HG03575 (cell line): Measurements from ENCODE around the gene NCKIPSD.

Experiments used
- ATAC-seq: cut with Tn5 transposase; IDR thresholded peaks from one replicate; pipeline ENCODE4 v1.9.1; 2021; ENCODE audit not compliant: unreplicated experiment, insufficient number of reproducible peaks, low FRiP score; ENCODE audit errors: extremely low read depth

The NCKIPSD gene

GRCh38 chr3:48655606-48656005 is 30.1 kb downstream of the NCKIPSD start:
- no peak for ATAC-seq

- no peak for ATAC-seq
Observed at GRCh38 chr3:48655063-48655462, 30.7 kb downstream of the NCKIPSD start.

GRCh38 chr3:48652923-48653715 is 32.6 kb downstream of the NCKIPSD start:
- ATAC-seq, result no peak

- no peak for ATAC-seq
Observed at GRCh38 chr3:48651771-48652170, 33.9 kb downstream of the NCKIPSD start.

GRCh38 chr3:48650723-48651122 is 35.0 kb downstream of the NCKIPSD start:
- ATAC-seq, result no peak

GRCh38 chr3:48648188-48648850 is 37.4 kb downstream of the NCKIPSD start:
- no peak for ATAC-seq

- ATAC-seq, result no peak
Observed at GRCh38 chr3:48647714-48648113, 38.0 kb downstream of the NCKIPSD start.

GRCh38 chr3:48644898-48645760 is 40.6 kb downstream of the NCKIPSD start:
- ATAC-seq, result no peak

GRCh38 chr3:48642605-48643004 is 43.1 kb downstream of the NCKIPSD start:
- no peak for ATAC-seq

GRCh38 chr3:48641396-48641795 is 44.3 kb downstream of the NCKIPSD start:
- ATAC-seq, result no peak

GRCh38 chr3:48639944-48640606 is 45.6 kb downstream of the NCKIPSD start:
- ATAC-seq, result no peak

GRCh38 chr3:48637305-48637704 is 48.4 kb downstream of the NCKIPSD start:
- no peak for ATAC-seq

- ATAC-seq, result no peak
Observed at GRCh38 chr3:48636149-48636655, 49.5 kb downstream of the NCKIPSD start.

- peak; percentile 72 for ATAC-seq
Observed at GRCh38 chr3:48635222-48636021, 50.3 kb downstream of the NCKIPSD start, which contains the start of gene SLC26A6. SLC26A6 (minus strand) TSS chr3:48635461; CDS start chr3:48635393, 68 bp downstream.

GRCh38 chr3:48634661-48635221 is 51.0 kb downstream of the NCKIPSD start:
- no peak for ATAC-seq

- ATAC-seq, result no peak
Observed at GRCh38 chr3:48633743-48634142, 52.0 kb downstream of the NCKIPSD start.

- no peak for ATAC-seq
Observed at GRCh38 chr3:48633256-48633655, 52.5 kb downstream of the NCKIPSD start.
